SHP77 treated with DMSO at 0.1 percent for 48 hours (cell line): ENCODE data around the gene P3H2.

Experiments used
- DNase-seq: peaks from one replicate; lab custom pipeline; 2025; lab: John Stamatoyannopoulos, UW

P3H2 gene

DNA sequence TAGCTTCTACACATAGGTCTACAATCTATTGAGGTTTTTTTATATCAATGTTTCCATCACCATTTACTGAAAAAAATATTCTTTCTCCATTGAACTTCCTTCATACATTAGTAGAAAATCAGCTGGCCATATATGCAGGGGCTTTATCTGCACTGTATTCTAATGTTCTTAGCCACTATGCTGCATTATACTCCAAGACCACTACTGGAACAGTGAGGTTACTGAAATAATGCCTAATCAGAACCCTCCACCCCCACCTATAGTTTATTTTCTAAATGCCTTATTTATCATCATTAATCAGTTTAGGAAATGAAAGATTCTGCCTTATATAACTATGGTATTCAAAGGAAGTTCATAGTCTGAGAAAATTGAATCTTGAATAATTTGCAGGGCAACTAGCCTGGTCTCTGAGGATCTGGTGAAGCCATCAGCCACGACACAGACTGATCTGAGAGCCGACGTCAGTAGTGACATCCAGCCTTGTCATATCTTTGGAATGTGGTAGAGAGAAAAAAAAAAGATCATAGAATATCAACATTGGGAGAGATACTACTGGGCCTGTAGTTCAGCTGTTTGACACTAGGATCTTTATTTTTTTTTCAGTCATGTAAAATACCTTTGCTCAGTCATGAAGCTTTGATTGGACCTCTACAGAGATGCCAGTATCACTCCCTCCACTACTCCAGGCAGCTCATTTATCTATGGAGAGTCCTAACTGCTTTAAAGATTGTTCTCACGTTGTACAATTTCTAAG lies 66.6 kb downstream of the P3H2 start:
- no peak for DNase-seq

DNA sequence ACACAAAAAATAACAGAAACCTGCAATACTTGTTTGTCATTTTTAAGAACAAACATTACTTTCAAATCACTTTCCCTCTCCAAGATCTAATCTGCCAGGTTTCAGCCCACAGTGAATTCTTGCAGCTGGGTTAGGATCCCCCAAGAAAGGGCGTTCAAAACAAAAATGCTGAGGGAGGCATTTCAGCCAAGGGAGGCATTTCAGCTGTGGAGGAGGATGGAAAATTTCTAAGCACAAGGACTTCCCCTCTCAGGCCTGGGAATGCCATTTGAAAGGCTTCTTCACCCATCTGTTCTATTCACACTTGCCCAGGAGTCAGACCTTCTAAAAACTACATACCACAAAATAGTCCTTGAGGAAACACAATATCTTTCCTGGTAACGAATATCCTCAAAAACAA lies 69.1 kb downstream of the P3H2 start:
- DNase-seq = no peak

DNA sequence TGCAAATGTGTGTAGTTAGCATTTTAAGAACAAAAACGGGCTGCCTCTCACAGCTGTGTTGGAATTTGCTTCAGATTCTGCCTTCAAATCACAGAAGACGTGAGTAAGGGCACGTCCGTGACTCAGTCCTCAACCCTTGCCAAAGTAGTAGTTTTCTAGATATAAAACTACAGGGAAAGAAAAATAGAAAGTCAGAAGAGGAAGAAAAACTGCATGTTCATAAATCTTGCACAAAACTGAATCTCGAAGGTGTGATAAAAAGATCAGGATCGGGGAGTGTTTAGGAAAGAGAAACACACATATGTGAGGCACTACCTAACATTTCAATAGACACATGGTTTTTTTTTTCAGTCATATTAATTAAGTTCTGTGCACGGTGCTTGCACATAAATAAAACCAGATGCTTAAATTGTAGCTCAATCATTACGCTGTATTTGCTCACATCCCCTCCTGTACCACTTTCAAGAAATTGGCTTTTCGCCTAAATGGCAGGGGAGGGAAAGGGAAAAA lies 71.7 kb downstream of the P3H2 start:
- no peak for DNase-seq

DNA sequence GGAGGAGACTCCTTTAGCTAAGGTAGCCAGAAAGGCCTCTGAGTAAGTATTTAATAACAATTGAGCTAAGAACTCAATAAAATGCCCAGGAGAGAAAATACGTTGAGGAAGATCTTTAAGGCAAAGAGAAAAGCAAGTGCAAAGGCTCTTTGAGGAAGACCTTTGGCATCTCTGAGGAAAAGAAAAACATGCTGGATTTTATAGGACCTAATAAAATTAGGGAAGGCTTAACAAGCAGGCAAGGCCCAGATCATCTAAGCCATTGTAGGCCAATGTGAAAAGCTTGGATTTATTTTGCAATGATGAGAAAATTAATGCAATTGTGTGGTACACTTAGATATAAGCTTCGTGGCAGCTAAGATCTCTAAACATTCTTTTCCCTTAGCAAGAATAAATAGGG lies 75.7 kb downstream of the P3H2 start:
- no peak for DNase-seq

DNA sequence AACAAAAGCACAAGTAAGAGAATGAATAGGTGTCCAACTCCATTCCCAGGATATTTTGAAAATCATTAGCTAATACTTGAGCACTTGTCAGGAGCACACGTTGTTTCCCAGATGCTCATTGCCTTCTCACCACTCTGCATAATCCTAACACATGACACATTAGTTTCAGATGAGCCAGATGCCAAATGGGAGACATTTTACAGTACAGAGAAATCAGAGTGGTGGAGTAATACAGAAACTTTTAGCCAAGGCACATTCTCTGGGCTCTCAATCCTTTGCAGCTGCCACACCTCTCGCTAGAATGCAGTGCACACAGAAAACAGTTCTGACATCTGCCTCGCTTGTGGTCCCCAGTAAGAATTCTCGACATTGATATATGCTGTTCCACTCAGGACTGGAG lies 76.6 kb downstream of the P3H2 start:
- DNase-seq = no peak

DNA sequence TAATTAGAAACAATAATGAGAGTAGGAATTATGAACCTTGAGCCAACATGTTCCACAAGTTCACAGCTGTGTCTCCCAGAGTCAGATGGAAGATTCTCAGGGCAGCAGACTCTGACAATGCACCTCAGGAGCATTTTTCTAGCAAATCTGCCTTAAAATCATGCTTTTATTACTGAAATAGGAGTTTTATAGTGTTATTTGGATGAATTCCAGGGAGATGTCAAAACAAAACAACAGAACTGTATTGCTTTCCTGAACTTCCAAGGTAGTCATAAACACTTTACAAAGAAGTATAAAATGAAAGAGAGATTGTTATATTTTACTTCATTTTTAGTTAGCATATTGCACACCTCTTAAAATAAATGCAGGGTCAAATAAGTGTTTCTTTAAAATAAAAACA lies 77.0 kb downstream of the P3H2 start:
- DNase-seq = no peak

DNA sequence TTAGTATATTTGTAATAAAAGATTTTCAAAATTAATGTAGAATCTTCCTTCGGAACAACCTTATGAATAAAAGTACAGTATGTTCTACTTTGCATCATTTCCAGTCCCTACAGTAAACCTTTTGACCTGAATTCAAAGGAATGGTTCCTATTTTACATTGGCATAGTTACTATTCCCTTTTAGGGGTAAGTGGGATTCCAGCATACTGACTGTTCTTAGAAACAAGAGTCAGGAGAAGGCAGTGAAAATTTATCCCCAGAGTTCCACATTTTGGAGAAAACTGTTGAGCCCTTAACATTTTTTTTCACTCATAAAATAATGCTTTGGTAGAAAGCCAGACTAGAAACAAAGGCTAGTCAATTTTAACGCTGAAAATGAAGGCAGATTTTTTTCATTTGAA lies 78.1 kb downstream of the P3H2 start:
- DNase-seq = no peak

DNA sequence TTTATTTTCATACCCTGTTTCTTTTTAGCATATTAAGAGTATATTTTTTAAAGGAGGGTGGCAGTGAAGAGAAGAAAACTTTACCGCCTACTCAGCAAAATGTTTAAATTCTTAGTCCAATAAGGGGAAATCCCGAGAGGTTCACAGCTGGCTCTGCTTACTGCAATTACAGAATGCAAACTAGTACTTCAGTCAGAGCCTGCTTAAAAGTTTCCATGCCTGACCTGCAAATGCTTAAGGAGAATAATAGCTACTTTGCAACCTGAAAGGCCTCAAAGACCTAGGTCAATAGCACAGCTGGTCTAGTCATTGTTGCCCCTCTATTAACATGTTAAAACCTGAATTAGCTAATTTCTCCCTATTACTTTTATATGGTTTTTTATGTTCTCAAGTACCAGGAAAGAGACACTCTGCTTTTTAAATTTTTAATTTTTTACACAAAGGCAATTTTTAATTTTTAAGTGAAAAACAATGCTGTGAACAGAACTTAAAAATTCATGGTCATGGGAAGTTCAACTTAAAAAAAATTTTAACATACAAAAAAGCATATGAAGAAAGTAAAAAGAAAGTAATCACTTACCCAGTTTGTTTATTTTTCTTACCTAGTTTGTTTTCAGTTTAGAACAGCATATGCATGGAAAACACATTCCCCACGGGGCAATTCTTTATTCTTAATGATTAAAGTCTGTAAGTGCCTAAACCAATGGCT lies 79.2 kb downstream of the P3H2 start:
- DNase-seq = no peak

DNA sequence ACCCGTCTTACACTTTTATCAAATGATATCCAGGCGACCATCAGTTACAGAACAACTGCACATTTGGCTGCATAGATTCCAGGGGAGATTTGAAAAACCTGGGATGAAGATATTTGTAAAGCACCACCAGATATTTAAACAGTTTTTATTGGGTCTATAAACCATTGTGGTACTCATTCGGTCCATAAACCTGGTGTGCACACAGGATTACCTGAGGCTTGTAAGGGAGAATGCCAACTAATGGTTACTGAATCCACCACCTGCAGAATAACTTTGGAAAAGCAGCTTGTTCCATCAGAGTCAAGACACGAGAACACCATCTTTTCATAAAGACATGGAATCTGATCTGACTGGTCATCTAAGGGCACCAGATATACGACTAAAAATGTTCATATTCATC lies 80.6 kb downstream of the P3H2 start:
- DNase-seq = no peak

DNA sequence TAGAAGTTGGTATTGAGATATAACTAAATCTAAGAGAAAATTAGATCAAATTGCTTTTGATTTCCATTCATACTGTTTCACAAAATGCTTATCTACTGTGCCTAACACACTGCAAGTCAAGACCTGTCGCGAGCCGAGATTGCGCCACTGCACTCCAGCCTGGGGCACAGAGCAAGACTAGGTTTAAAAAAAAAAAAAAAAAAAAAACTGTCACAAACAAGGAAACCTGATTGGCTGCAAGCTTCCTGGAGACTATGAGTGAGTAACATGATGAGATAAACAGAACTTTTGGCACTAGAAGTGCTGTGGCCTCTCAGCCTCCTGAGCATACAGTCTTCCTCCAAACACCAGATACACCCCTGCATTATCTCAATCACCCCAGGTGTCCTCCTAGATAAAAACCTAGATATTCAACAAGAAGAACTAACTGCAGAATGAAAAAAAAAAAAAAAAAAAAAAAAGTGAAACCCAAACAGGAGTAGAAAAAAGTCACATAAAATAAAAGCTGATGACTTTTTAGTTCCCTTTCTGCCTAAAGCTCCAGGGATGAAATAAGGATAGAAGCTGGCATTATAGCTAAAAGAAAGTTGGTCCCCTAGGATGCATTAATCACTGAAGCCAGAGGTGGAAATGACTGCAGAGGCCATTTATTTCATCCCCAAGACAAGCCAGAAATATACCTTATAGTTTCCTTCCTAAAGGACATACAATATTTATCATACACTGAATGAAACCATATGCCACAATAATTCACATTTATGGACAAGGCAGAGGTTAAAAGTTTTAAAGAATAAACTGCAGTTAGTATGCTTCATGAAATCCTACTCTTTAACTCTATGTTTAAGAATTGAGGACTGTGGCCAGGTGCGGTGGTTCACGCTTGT lies 82.4 kb downstream of the P3H2 start:
- no peak for DNase-seq

DNA sequence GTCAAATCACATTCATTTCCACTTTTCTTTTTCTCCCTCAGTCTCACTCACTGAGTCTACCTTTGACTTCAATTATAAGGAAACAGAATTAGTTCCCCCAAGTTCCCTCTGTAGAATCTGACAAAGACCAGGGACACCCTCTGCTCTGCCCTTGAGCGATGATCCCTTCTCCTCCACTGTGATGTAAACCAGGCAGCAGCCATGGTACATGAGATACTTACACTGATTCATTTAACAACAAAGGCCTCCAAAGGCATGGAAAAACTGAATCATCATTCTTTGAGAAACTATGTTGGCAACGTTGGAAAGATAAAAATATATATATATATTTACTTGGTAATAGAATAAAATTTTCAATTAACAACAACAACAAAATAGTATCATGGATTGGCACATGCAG lies 84.1 kb downstream of the P3H2 start:
- DNase-seq = no peak

DNA sequence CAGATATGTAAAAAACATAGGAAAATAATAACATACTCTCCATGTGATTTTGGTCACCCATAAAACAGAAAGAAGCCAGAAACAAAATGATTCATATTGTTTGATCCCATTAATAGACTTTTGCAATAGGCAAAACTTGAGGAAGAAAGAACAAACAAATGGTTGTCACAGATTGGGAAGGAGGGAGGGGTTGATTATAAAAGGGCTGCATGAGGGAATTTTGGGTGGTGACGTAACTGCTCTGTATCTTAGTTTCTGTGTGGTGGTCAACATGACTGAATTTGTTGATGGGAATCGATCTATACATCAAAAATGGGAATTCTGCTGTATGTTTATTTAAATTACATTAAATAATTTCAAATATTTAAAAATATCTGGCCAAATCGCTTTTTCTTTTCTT lies 86.3 kb downstream of the P3H2 start:
- no peak for DNase-seq

DNA sequence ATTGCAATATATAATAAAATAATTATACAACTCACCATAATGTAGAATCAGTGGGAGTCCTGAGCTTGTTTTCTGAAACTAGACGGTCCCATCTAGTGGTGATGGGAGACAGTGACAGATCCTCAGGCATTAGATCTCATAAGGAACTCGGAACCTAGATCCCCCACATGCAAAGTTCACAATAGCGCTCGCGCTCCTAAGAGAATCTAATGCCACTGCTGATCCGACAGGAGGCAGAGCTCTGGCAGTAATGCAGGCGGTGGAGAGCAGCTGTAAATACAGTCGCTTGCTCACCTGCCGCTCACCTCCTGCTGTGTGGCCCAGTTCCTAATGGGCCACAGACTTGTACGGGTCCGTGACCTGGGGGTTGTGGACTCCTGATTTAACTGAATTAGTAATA lies 87.8 kb downstream of the P3H2 start:
- DNase-seq = no peak

DNA sequence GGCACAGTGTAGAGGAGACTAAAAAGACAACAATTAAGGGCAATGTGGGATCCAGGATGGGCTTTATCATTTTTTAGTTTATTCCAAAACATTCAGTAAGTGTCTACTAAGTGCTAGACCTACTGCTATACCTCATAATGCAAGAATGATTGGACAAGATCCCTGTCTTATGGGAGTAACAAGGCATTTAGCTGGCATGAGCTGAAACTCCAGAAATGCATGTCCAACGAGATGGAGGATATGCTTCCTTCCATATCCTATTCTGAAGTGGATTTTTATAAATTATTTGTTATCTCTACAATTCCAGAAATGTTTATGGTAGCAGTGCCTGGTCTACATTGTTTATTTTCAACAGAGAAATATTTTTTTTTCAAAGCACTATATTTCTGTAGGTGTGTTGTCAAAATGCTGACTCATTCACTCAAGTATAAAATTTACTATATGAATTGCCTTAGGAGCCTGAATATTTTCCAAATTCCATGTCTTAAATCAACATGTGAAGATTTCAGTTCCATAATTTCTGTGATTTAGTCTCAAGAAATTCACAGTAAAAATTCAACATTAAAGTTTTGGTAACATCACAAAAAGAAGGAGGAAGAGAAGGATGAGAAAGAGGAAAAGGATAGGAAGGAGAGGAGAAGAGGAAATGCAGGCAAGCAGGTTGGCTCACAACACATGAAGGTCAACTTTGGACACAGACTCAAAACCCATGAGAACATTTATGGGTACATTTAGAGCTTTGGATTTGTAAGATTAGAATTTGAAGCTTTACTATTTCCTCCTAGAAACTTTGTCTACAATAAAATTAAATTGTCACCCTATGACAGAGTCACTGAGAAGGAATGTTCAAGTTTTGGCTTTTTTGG lies 88.6 kb downstream of the P3H2 start:
- no peak for DNase-seq

DNA sequence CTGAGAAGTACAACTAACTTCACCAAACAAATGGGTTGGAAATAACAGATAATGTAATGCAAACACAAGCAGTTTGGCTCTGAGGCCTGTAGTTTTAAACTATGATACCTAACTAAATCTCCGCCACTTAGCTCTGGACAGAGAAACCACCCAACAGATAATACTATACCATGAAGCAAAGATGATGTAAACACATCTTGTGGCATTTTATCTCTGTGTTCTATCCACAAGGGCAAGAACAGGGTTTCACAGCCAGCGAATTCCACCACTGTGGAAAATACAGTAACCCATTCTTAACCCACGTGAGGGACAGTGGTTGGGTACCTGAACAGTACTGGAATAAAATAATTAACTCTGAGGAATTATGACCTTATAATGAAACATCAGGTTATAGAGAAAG lies 93.6 kb downstream of the P3H2 start:
- DNase-seq = no peak

DNA sequence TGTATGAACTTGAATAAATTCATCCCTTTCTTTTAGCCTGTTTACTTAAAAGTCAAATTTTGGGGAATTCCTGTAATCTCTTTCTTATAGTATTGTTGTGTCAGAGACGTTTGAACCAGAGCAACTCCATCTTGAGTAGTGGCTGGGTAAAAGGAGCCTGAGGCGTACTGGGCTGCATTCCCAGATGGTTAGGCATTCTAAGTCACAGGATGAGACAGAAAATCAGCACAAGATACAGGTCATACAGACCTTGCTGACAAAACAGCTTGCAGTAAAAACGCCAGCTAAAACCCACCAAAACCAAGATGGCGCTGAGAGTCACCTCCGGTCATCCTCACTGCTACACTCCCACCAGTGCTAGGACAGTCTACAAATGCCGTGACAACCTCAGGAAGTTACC lies 94.5 kb downstream of the P3H2 start:
- DNase-seq = no peak

DNA sequence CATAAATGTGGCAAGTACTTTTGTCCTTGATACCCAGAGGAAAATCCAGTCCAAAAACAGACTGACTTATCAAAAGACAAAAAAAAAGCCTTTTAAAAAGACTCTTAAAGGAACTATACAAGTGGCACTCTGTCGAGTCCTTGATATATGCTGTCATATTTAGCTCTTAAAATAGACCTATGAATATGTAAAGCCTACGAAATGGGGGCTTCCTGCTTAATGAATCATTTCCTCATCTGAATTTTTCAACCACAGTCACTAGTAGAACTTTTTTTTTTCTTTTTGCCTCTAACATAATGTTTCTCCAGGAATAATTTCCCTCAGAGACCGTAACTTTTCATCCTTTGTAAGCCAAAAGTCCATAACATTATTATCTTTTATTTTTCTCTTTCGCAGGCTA lies 95.8 kb downstream of the P3H2 start:
- DNase-seq = no peak

DNA sequence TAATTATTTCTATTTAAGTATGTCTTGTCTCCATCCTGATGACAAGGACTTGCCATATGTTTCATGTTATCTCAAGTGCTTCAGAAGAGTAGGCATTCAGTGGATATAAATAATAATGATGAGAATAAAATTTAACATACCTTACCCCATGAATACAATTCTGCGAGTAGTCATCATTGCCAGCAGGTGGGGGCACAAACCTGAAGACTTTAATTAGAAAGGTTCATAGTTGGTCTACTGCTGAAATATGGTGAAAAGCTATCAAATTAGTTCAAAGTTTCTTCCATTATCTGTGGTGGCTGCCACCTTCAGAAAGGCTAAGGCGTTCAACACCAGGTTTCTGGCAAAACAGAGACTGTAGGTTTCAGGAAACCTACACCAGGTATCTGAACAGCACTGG lies 100.9 kb downstream of the P3H2 start:
- no peak for DNase-seq

DNA sequence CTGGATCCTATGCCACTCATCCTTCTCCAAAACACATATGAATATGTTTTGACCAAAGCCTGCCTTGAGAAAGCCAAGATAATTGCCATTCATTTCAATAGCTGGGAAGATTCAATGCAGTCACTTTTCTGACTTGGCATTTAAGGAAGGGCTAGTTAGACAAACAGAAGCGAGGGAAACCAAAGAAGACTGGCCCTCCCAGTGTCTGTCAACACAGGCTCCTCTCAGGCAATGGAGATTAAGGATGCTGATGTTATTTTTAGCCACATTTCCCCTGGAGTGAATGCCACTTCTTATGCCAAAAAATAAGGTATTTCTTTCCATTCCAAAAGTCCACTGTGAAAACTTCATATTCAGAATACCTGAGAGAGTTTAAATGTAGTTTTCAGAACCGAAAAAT lies 101.7 kb downstream of the P3H2 start:
- DNase-seq = no peak

DNA sequence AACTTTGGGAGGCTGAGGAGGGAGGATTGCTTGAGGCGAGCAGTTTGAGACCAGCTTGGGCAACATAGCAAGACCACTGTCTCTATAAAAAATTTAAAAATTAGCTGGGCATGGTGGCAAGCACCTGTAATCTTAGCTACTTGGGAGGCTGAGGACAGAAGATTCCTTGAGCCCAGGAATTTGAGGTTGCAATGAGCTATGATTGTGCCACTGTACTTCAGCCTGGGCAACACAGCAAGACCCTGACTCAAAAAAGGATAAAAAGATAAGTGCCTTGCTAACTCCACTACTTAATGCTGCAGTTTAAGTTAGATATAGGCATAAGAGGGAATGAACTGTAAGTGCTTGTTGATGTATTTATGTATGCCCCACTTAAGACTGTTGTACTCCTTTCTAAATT lies 102.2 kb downstream of the P3H2 start:
- DNase-seq = no peak

DNA sequence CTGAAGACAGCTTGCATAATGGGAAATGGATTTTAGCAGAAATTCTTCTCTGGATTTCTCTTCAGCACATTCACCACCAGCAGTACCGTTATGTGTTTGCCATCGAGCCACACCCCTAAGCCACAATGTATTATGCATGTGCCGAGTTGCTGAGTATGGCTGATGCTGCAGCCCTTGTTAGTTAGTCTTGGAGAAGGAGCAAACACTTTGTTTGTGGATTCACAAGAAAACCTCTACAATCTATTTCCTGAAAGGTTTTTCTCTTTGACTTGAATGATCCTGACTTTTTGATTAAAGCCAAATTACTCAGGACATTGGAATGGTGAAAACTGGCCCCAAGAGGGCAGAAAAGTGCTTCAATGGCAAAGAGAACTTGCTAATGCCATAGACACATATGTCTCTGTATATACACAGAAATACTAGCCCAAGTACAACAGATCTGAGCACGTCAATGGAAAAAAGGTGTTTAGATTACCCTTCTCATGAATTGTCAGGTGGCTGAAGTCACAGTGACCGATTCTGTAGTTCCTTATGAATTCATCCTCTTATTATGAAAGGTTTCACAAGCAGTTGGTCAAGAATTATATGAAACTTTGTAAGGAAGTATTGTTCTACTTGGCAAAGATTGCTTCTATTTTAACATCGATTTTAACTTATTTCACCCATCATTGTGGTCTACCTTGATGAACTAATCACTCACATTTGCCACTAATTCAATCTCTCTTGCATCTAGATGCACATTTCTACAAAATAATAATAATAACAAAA lies 103.0 kb downstream of the P3H2 start:
- DNase-seq = no peak
